Stimulated activated CD4-positive, alpha-beta T cell treated with anti-CD3 and anti-CD28 coated beads, Interleukin-4, amount 100 ng/mL, for 24 hours (primary cell): ENCODE results near the gene OXSR1.
"Not testable (repeated sequence)": the region's sequence is repeated elsewhere in the genome, so short reads cannot be mapped to it uniquely, and the experiment has no call there.

Experiments used
- DNase-seq: peaks from one replicate; pipeline ENCODE4 v3.0.0-alpha.2; 2020

The OXSR1 gene

GRCh38 chr3:38128303-38128655 is 37.1 kb upstream of the OXSR1 start:
- DNase-seq, result no peak

GRCh38 chr3:38129058-38129457 is 36.3 kb upstream of the OXSR1 start:
- DNase-seq, result no peak

GRCh38 chr3:38130631-38131065 is 34.7 kb upstream of the OXSR1 start:
- DNase-seq, result no peak

GRCh38 chr3:38131621-38132369 is 33.5 kb upstream of the OXSR1 start:
- DNase-seq, result peak; percentile 22

GRCh38 chr3:38133209-38133556 is 32.2 kb upstream of the OXSR1 start:
- no peak for DNase-seq

GRCh38 chr3:38133557-38134405 is 31.6 kb upstream of the OXSR1 start:
- DNase-seq, result no peak

- not testable (repeated sequence) for DNase-seq
Measured at GRCh38 chr3:38134517-38135143, 30.7 kb upstream of the OXSR1 start.

- peak; percentile 16 for DNase-seq
Measured at GRCh38 chr3:38135621-38136277, 29.6 kb upstream of the OXSR1 start.

- peak; percentile 17 for DNase-seq
Measured at GRCh38 chr3:38136393-38136776, 29.0 kb upstream of the OXSR1 start.

GRCh38 chr3:38136777-38137614 is 28.3 kb upstream of the OXSR1 start, which contains the start of gene ACAA1:
Gene ACAA1, minus strand, starts transcription at chr3:38137127. Its CDS starts 92 bp downstream, at chr3:38137035.
- DNase-seq, result peak; percentile 99

GRCh38 chr3:38137615-38138348 is 27.6 kb upstream of the OXSR1 start:
- DNase-seq, result peak; percentile 20

GRCh38 chr3:38138349-38139190 is 26.8 kb upstream of the OXSR1 start, which contains the start of gene MYD88:
Gene MYD88, plus strand, starts transcription at chr3:38138661. Its CDS starts 40 bp downstream, at chr3:38138701.
- peak; percentile 82 for DNase-seq

- DNase-seq, result no peak
Measured at GRCh38 chr3:38139191-38139590, 26.1 kb upstream of the OXSR1 start.

GRCh38 chr3:38139652-38140051 is 25.7 kb upstream of the OXSR1 start:
- no peak for DNase-seq

GRCh38 chr3:38140326-38141172 is 24.8 kb upstream of the OXSR1 start:
- no peak for DNase-seq

GRCh38 chr3:38141173-38141951 is 24.0 kb upstream of the OXSR1 start:
- DNase-seq, result no peak

- DNase-seq, result no peak
Measured at GRCh38 chr3:38141952-38142273, 23.4 kb upstream of the OXSR1 start.

- no peak for DNase-seq
Measured at GRCh38 chr3:38142959-38143358, 22.4 kb upstream of the OXSR1 start.

GRCh38 chr3:38143511-38143910 is 21.8 kb upstream of the OXSR1 start:
- DNase-seq, result no peak
